GM23338 (cell line): ENCODE data around the gene GRID2. TPM values are rescaled to one million over a fixed set of nuclear protein-coding genes. Genes with fewer than 3 reads are reported as not detected.

Source experiments
- ATAC-seq: fragments of 200-7000 bp; cut with Tn5 transposase; 3 replicates; pipeline ENCODE4 v1.9.1; 2020
- DNase-seq: peaks from one replicate; pipeline ENCODE4 v3.0.0-alpha.2; 2015; ENCODE audit warnings: low spot score
- H2AFZ ChIP-seq: fragments of 200-600 bp; sonication (generic); 2 replicates; pipeline ENCODE4 v1.8.0; 2016; ENCODE audit warnings: antibody characterized with exemption, mild to moderate bottlenecking, moderate library complexity
- H3F3A ChIP-seq: fragments of 200-600 bp; sonication (generic); replicated peaks from 2 replicates; pipeline ENCODE4 v1.8.0; 2017; ENCODE audit warnings: antibody characterized with exemption, mixed run types, low read depth
- H3K27ac ChIP-seq: fragments of 200-600 bp; sonication (generic); 2 replicates; pipeline ENCODE4 v1.6.1; 2016; ENCODE audit warnings: low read depth
- H3K27me3 ChIP-seq: fragments of 200-600 bp; sonication (generic); 2 replicates; pipeline ENCODE4 v1.8.0; 2016; ENCODE audit warnings: mild to moderate bottlenecking, mixed run types, moderate library complexity; ENCODE audit not compliant: insufficient read depth
- H3K36me3 ChIP-seq: fragments of 200-600 bp; sonication (generic); 2 replicates; pipeline ENCODE4 v1.8.0; 2016; ENCODE audit warnings: mild to moderate bottlenecking; ENCODE audit not compliant: insufficient read depth
- H3K4me1 ChIP-seq: fragments of 200-600 bp; sonication (generic); 2 replicates; pipeline ENCODE4 v1.8.0; 2016; ENCODE audit warnings: mild to moderate bottlenecking, moderate library complexity; ENCODE audit not compliant: insufficient read depth
- H3K4me2 ChIP-seq: fragments of 200-600 bp; sonication (generic); 2 replicates; pipeline ENCODE4 v1.7.1; 2017; ENCODE audit warnings: mixed run types
- H3K4me3 ChIP-seq: fragments of 200-600 bp; sonication (generic); 2 replicates; pipeline ENCODE4 v1.6.1; 2016; ENCODE audit warnings: mixed run types
- H3K79me2 ChIP-seq: fragments of 200-600 bp; sonication (generic); replicated peaks from 2 replicates; pipeline ENCODE4 v1.8.0; 2017; ENCODE audit warnings: mild to moderate bottlenecking; ENCODE audit not compliant: insufficient read depth
- H3K9me2 ChIP-seq: fragments of 200-600 bp; sonication (generic); 2 replicates; pipeline ENCODE4 v1.8.0; 2017; ENCODE audit not compliant: insufficient read depth
- H4K20me1 ChIP-seq: fragments of 200-600 bp; sonication (generic); replicated peaks from 2 replicates; pipeline ENCODE4 v1.8.0; 2017; ENCODE audit warnings: mild to moderate bottlenecking; ENCODE audit not compliant: insufficient read depth
- H3K27ac Mint-ChIP-seq: 2 replicates; pipeline ENCODE4 v1.8.0; 2020; ENCODE audit warnings: inconsistent platforms, mild to moderate bottlenecking, moderate library complexity, mixed read lengths
- H3K27me3 Mint-ChIP-seq: 3 replicates; pipeline ENCODE4 v1.8.0; 2022; ENCODE audit warnings: low read depth, mild to moderate bottlenecking, moderate library complexity, mixed read lengths, inconsistent platforms; ENCODE audit not compliant: insufficient read depth, poor library complexity
- H3K36me3 Mint-ChIP-seq: 3 replicates; pipeline ENCODE4 v1.8.0; 2021; ENCODE audit warnings: low read depth, mild to moderate bottlenecking, inconsistent platforms, moderate library complexity, mixed read lengths
- H3K4me1 Mint-ChIP-seq: 3 replicates; pipeline ENCODE4 v1.8.0; 2020; ENCODE audit warnings: mild to moderate bottlenecking, inconsistent platforms, mixed read lengths
- H3K4me3 Mint-ChIP-seq: 3 replicates; pipeline ENCODE4 v1.8.0; 2021; ENCODE audit warnings: moderate library complexity, mild to moderate bottlenecking, inconsistent platforms, mixed read lengths
- H3K9me3 Mint-ChIP-seq: 3 replicates; pipeline ENCODE4 v1.8.0; 2020; ENCODE audit warnings: moderate library complexity, mild to moderate bottlenecking, inconsistent platforms, mixed read lengths
- CREB1 ChIP-seq: fragments of 250-450 bp; sonication (Bioruptor Pico); IDR thresholded peaks from 2 replicates; pipeline ENCODE4 v1.5.0; 2020; ENCODE audit warnings: low read depth, mild to moderate bottlenecking, moderate library complexity
- EZH2 ChIP-seq: fragments of 200-600 bp; sonication (generic); IDR thresholded peaks from one replicate; pipeline ENCODE4 v1.8.0; 2017; ENCODE audit warnings: antibody characterized with exemption, mild to moderate bottlenecking, low read depth; ENCODE audit not compliant: unreplicated experiment
- EZH2phosphoT487 ChIP-seq: fragments of 200-600 bp; sonication (generic); IDR thresholded peaks from one replicate; pipeline ENCODE4 v1.8.1; 2018; ENCODE audit warnings: antibody characterized with exemption; ENCODE audit not compliant: unreplicated experiment
- JUNB ChIP-seq: IDR thresholded peaks from one replicate; pipeline ENCODE4 v1.6.1; 2016; ENCODE audit warnings: antibody characterized with exemption; ENCODE audit not compliant: unreplicated experiment
- NANOG ChIP-seq: IDR thresholded peaks from 2 replicates; pipeline ENCODE4 v1.6.1; 2016; ENCODE audit warnings: antibody characterized with exemption, borderline replicate concordance
- POLR2AphosphoS5 ChIP-seq: IDR thresholded peaks from 2 replicates; pipeline ENCODE4 v1.6.1; 2016; ENCODE audit warnings: antibody characterized with exemption, low read depth
- REST ChIP-seq: IDR thresholded peaks from one replicate; pipeline ENCODE4 v1.6.1; 2018; ENCODE audit warnings: antibody characterized with exemption; ENCODE audit not compliant: unreplicated experiment
- STAT1 ChIP-seq: IDR thresholded peaks from one replicate; pipeline ENCODE4 v1.6.1; 2016; ENCODE audit warnings: antibody characterized with exemption; ENCODE audit not compliant: unreplicated experiment
- ZNF114 ChIP-seq: fragments of 250-450 bp; sonication (Bioruptor Pico); IDR thresholded peaks from 2 replicates; pipeline ENCODE4 v1.5.0; 2020; ENCODE audit warnings: mild to moderate bottlenecking, moderate library complexity
- ZNF331 ChIP-seq: fragments of 250-450 bp; sonication (Bioruptor Pico); IDR thresholded peaks from 2 replicates; pipeline ENCODE4 v1.5.0; 2020; ENCODE audit warnings: low read depth, mild to moderate bottlenecking, moderate library complexity
- ZNF462 ChIP-seq: fragments of 250-450 bp; sonication (Bioruptor Pico); IDR thresholded peaks from 2 replicates; pipeline ENCODE4 v1.5.0; 2020; ENCODE audit warnings: mild to moderate bottlenecking, moderate library complexity
- polyA plus RNA-seq: library from polyadenylated mRNA; unstranded; fragments of >200 nt; fragmentation: Nextera tagmentation; extraction: Ambion mirVana; gene quantifications from 2 replicates; pipeline ENCODE4 v1.2.1, GENCODE V29; 2016
- total RNA-seq: library from RNA; depleted of rRNA; stranded (reverse); fragments of >200 nt; shearing (Covaris generic); gene quantifications from 2 replicates; pipeline ENCODE4 v1.2.3, GENCODE V29; 2014
- TF ChIP-seq, protein P1 (sequence below): IDR thresholded peaks from 2 replicates; pipeline ENCODE4 v1.6.1; 2016; ENCODE audit warnings: antibody characterized with exemption
- TF ChIP-seq, protein P2 (sequence below), 2 experiments: fragments of 200-600 bp in 1 of 2; sonication (generic) in 1 of 2; conservative IDR thresholded peaks; 2 replicates each; pipeline versions ENCODE4 v1.5.1 to v1.6.1; 2016 to 2017; ENCODE audit warnings: antibody characterized with exemption in 2 of 2, low read depth in 2 of 2, mild to moderate bottlenecking in 2 of 2, moderate library complexity in 1 of 2

GRID2 gene
- total and polyA plus RNA-seq, 2 experiments from 2014 or later, result 19.9 to 65.4 TPM

GRCh38 chr4:93532234-93532633 lies 1228.5 kb downstream of the GRID2 start:
- no peak overlapping the region for H3K27ac ChIP-seq
- H3K36me3 Mint-ChIP-seq, result no peaks in the 10 kb centered on the region
- DNase-seq (no peak), ATAC-seq (no peak)
- no peaks in the 10 kb centered on the region for H3K36me3 ChIP-seq
- H3K4me3 ChIP-seq, result no peak overlapping the region
- H3K9me2 ChIP-seq, result no peaks in the 10 kb centered on the region
- TF ChIP-seq REST, result no peak
- TF ChIP-seq EZH2, result no peak
- no peak for TF ChIP-seq CREB1 (CRISPR knock-in tag)
- no peak for TF ChIP-seq ZNF331
- no peak for TF ChIP-seq ZNF462 (CRISPR knock-in tag)
- no peak for TF ChIP-seq JUNB
- no peak for TF ChIP-seq STAT1
- no peak for TF ChIP-seq NANOG
- TF ChIP-seq, protein P1, sequence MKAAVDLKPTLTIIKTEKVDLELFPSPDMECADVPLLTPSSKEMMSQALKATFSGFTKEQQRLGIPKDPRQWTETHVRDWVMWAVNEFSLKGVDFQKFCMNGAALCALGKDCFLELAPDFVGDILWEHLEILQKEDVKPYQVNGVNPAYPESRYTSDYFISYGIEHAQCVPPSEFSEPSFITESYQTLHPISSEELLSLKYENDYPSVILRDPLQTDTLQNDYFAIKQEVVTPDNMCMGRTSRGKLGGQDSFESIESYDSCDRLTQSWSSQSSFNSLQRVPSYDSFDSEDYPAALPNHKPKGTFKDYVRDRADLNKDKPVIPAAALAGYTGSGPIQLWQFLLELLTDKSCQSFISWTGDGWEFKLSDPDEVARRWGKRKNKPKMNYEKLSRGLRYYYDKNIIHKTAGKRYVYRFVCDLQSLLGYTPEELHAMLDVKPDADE, result no peak
- TF ChIP-seq ZNF114 (CRISPR knock-in tag), result no peak
- TF ChIP-seq POLR2AphosphoS5, result no peak
- TF ChIP-seq, protein P2, sequence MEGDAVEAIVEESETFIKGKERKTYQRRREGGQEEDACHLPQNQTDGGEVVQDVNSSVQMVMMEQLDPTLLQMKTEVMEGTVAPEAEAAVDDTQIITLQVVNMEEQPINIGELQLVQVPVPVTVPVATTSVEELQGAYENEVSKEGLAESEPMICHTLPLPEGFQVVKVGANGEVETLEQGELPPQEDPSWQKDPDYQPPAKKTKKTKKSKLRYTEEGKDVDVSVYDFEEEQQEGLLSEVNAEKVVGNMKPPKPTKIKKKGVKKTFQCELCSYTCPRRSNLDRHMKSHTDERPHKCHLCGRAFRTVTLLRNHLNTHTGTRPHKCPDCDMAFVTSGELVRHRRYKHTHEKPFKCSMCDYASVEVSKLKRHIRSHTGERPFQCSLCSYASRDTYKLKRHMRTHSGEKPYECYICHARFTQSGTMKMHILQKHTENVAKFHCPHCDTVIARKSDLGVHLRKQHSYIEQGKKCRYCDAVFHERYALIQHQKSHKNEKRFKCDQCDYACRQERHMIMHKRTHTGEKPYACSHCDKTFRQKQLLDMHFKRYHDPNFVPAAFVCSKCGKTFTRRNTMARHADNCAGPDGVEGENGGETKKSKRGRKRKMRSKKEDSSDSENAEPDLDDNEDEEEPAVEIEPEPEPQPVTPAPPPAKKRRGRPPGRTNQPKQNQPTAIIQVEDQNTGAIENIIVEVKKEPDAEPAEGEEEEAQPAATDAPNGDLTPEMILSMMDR (conservative IDR thresholded peaks at IDR 0.05; ENCODE audit: low read depth in 2 of 2), result no peak
- no peak for TF ChIP-seq EZH2phosphoT487
- no peaks in the 10 kb centered on the region for H3K27me3 Mint-ChIP-seq
- no peaks in the 10 kb centered on the region for H4K20me1 ChIP-seq
- H3K4me2 ChIP-seq, result no peak overlapping the region
- no peaks in the 10 kb centered on the region for H3K9me3 Mint-ChIP-seq
- peaks cover 16% of the 10 kb centered on the region for H3K4me1 ChIP-seq
- no peaks in the 10 kb centered on the region for H3F3A ChIP-seq
- no peaks in the 10 kb centered on the region for H3K79me2 ChIP-seq
- H2AFZ ChIP-seq, result no peak overlapping the region
- peak overlapping the region; percentile 17; the same call in 1 of the 2 replicates for H3K27ac Mint-ChIP-seq
- H3K4me1 Mint-ChIP-seq, result peaks cover 26% of the 10 kb centered on the region
- no peak overlapping the region for H3K4me3 Mint-ChIP-seq
- H3K27me3 ChIP-seq, result no peaks in the 10 kb centered on the region
